ENCODE results near the gene GBP6.

DNA sequence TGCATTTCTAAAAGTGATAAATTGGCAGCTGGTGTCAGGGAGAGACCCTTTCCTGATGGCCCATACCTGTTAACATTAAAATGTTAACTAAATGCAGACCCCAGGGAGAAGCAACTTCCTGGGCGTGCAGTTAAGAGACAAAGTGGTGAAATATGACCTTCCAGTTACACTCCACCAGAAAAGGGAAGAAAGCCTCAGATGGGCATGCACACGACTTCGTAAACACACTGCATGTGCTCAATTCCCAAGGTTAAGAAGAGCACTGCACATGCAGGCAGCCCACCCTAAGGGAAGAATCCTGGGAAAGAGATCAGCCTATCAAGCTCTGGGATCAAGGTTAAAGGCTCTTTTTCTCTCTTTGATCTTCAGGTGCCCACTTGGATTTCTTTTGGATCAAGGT, 9.7 kb upstream of the GBP6 start:
- TF ChIP-seq POLR2A (IDR thresholded peaks at IDR 0.05; ENCODE audit: low read length), result no peak
- no peak for TF ChIP-seq MAFK (IDR thresholded peaks at IDR 0.05; ENCODE audit: partially characterized antibody)
- no peak for TF ChIP-seq JUN (IDR thresholded peaks at IDR 0.05)
- no peak for TF ChIP-seq KDM1A (IDR thresholded peaks at IDR 0.05; ENCODE audit: low read depth)
- TF ChIP-seq CTCF (IDR thresholded peaks at IDR 0.05), result no peak
- no peak for TF ChIP-seq SREBF2 (IDR thresholded peaks at IDR 0.05)
- no peak for TF ChIP-seq SMC3 (IDR thresholded peaks at IDR 0.05)
- no peak for TF ChIP-seq HDAC2 (IDR thresholded peaks at IDR 0.05)
- TF ChIP-seq MAZ (IDR thresholded peaks at IDR 0.05; ENCODE audit: borderline replicate concordance, low read depth, low read length), result no peak
- TF ChIP-seq HMGXB4 (CRISPR knock-in tag; IDR thresholded peaks at IDR 0.05; ENCODE audit: borderline replicate concordance), result no peak
- TF ChIP-seq CHD2 (IDR thresholded peaks at IDR 0.05; ENCODE audit: low read length, partially characterized antibody), result no peak
